Measurements from ENCODE around the gene CYP2C9.
"Not testable (repeated sequence)": the region's sequence is repeated elsewhere in the genome, so short reads cannot be mapped to it uniquely, and the experiment has no call there.

The CYP2C9 gene

DNA sequence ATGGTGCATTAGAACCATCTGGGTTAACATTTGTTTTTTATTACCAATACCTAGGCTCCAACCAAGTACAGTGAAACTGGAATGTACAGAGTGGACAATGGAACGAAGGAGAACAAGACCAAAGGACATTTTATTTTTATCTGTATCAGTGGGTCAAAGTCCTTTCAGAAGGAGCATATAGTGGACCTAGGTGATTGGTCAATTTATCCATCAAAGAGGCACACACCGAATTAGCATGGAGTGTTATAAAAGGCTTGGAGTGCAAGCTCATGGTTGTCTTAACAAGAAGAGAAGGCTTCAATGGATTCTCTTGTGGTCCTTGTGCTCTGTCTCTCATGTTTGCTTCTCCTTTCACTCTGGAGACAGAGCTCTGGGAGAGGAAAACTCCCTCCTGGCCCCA is at the start of gene CYP2C9:
CYP2C9 (plus strand) TSS at position 276 of the 400 bp plus-strand sequence; CDS start at position 301, 25 bp downstream.
- Histone ChIP-seq H3F3A (ENCODE audit: control insufficient read depth, insufficient read depth) (no peaks in the 10 kb centered on the region), H3K4me1 (ENCODE audit: control insufficient read depth, low read length) (no peaks in the 10 kb centered on the region), H3K36me3 (ENCODE audit: control insufficient read depth, low read length) (no peaks in the 10 kb centered on the region), H3K9me3 (ENCODE audit: control insufficient read depth, insufficient read depth, low read length) (no peaks in the 10 kb centered on the region), H3K9me2 (replicated peaks; ENCODE audit: control insufficient read depth, low read length) (no peaks in the 10 kb centered on the region), H3K4me3 (ENCODE audit: low read length) (no peak within 1 kb of the TSS), H4K20me1 (ENCODE audit: control insufficient read depth, insufficient read depth, low read depth, low read length) (no peaks in the 10 kb centered on the region), H3K4me2 (ENCODE audit: low read length) (no peak within 1 kb of the TSS), H3K27ac (ENCODE audit: low read depth, low read length) (no peak within 1 kb of the TSS), H3K27me3 (ENCODE audit: control insufficient read depth, low read length) (no peaks in the 10 kb centered on the region), H3K79me2 (ENCODE audit: control insufficient read depth, low read length) (no peaks in the 10 kb centered on the region)
- TF ChIP-seq CTCF (IDR thresholded peaks at IDR 0.05; ENCODE audit: low read depth, low read length, poor library complexity, severe bottlenecking) (no peak), EZH2phosphoT487 (IDR thresholded peaks at IDR 0.05; ENCODE audit: borderline replicate concordance, low read length) (no peak)

GRCh38 chr10:94889123-94889522 is 49.3 kb upstream of the CYP2C9 start:
- no peaks in the 10 kb centered on the region for H3K9me3 ChIP-seq (ENCODE audit: control insufficient read depth, insufficient read depth, low read length)
- H3K4me1 ChIP-seq (ENCODE audit: control insufficient read depth, low read length): no peaks in the 10 kb centered on the region
- H3K4me3 ChIP-seq (ENCODE audit: low read length): no peak overlapping the region
- H3K27me3 ChIP-seq (ENCODE audit: control insufficient read depth, low read length): no peaks in the 10 kb centered on the region
- no peaks in the 10 kb centered on the region for H4K20me1 ChIP-seq (ENCODE audit: control insufficient read depth, insufficient read depth, low read depth, low read length)
- H3K27ac ChIP-seq (ENCODE audit: low read depth, low read length): no peak overlapping the region
- no peak overlapping the region for H3K4me2 ChIP-seq (ENCODE audit: low read length)
- no peaks in the 10 kb centered on the region for H3K36me3 ChIP-seq (ENCODE audit: control insufficient read depth, low read length)
- H3F3A ChIP-seq (ENCODE audit: control insufficient read depth, insufficient read depth): no peaks in the 10 kb centered on the region
- TF ChIP-seq CTCF (IDR thresholded peaks at IDR 0.05; ENCODE audit: low read depth, low read length, poor library complexity, severe bottlenecking) (no peak), EZH2phosphoT487 (IDR thresholded peaks at IDR 0.05; ENCODE audit: borderline replicate concordance, low read length) (no peak)
- no peaks in the 10 kb centered on the region for H3K79me2 ChIP-seq (ENCODE audit: control insufficient read depth, low read length)
- no peaks in the 10 kb centered on the region for H3K9me2 ChIP-seq (replicated peaks; ENCODE audit: control insufficient read depth, low read length)

DNA sequence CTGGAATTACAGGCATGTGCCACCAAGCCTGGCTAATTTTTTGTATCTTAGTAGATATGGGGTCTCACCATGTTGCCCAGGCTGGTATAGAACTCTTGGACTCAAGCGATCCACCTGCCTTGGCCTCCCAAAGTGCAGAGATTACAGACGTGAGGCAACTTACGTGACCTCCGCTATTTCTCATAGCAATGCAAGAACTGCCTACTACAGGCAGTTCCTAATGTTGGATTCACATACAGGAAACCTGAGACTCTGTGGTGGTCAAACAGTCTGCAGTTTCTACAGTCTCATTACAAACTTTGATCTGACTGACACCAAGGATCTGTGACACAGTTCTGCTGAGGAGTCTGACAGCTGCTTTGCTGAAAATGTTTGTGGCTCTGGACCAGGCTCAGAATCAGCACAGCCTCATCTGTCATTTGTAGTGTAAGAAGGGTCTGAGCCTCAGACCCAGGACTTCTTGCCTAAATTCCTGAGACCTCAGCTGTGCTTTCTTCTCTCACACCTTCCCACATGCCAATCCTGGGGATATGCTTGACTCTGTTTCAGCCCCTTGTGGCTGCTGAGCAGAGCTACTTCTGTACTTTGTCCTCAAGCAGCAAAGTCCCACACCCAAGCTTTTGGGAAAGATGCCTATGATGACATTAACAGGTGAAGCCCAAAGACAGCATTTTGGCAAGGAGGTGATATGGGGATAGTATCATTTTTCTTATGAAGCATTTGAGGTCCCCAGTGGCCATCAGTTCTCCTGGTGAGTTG is 48.0 kb upstream of the CYP2C9 start:
- TF ChIP-seq EZH2phosphoT487 (IDR thresholded peaks at IDR 0.05; ENCODE audit: borderline replicate concordance, low read length) (no peak), CTCF (IDR thresholded peaks at IDR 0.05; ENCODE audit: low read depth, low read length, poor library complexity, severe bottlenecking) (no peak)
- no peaks in the 10 kb centered on the region for H3K4me1 ChIP-seq (ENCODE audit: control insufficient read depth, low read length)
- H3K27ac ChIP-seq (ENCODE audit: low read depth, low read length): no peak overlapping the region
- H3F3A ChIP-seq (ENCODE audit: control insufficient read depth, insufficient read depth): no peaks in the 10 kb centered on the region
- no peaks in the 10 kb centered on the region for H4K20me1 ChIP-seq (ENCODE audit: control insufficient read depth, insufficient read depth, low read depth, low read length)
- no peak overlapping the region for H3K4me2 ChIP-seq (ENCODE audit: low read length)
- no peaks in the 10 kb centered on the region for H3K9me2 ChIP-seq (replicated peaks; ENCODE audit: control insufficient read depth, low read length)
- H3K36me3 ChIP-seq (ENCODE audit: control insufficient read depth, low read length): no peaks in the 10 kb centered on the region
- H3K79me2 ChIP-seq (ENCODE audit: control insufficient read depth, low read length): no peaks in the 10 kb centered on the region
- H3K27me3 ChIP-seq (ENCODE audit: control insufficient read depth, low read length): no peaks in the 10 kb centered on the region
- no peak overlapping the region for H3K4me3 ChIP-seq (ENCODE audit: low read length)
- H3K9me3 ChIP-seq (ENCODE audit: control insufficient read depth, insufficient read depth, low read length): no peaks in the 10 kb centered on the region

GRCh38 chr10:94898414-94898813 is 40.0 kb upstream of the CYP2C9 start:
- not testable (repeated sequence) for H3K27me3 ChIP-seq (ENCODE audit: control insufficient read depth, low read length); H3K9me2 ChIP-seq (replicated peaks; ENCODE audit: control insufficient read depth, low read length); H3K79me2 ChIP-seq (ENCODE audit: control insufficient read depth, low read length); H3K27ac ChIP-seq (ENCODE audit: low read depth, low read length); H3K4me2 ChIP-seq (ENCODE audit: low read length); H3K36me3 ChIP-seq (ENCODE audit: control insufficient read depth, low read length); H4K20me1 ChIP-seq (ENCODE audit: control insufficient read depth, insufficient read depth, low read depth, low read length); H3K4me3 ChIP-seq (ENCODE audit: low read length); H3K9me3 ChIP-seq (ENCODE audit: control insufficient read depth, insufficient read depth, low read length); H3K4me1 ChIP-seq (ENCODE audit: control insufficient read depth, low read length); H3F3A ChIP-seq (ENCODE audit: control insufficient read depth, insufficient read depth)

All from DOHH2 (cell line).